ENCODE data around the gene MYL12B.
"Not testable (repeated sequence)": the region's sequence is repeated elsewhere in the genome, so short reads cannot be mapped to it uniquely, and the experiment has no call there.

MYL12B gene

GRCh38 chr18:3263132-3263700, 1.3 kb downstream of the MYL12B start:
- DNase-seq, result no peak

- no peak for DNase-seq
Measured at GRCh38 chr18:3264362-3264761, 2.4 kb downstream of the MYL12B start.

DNA sequence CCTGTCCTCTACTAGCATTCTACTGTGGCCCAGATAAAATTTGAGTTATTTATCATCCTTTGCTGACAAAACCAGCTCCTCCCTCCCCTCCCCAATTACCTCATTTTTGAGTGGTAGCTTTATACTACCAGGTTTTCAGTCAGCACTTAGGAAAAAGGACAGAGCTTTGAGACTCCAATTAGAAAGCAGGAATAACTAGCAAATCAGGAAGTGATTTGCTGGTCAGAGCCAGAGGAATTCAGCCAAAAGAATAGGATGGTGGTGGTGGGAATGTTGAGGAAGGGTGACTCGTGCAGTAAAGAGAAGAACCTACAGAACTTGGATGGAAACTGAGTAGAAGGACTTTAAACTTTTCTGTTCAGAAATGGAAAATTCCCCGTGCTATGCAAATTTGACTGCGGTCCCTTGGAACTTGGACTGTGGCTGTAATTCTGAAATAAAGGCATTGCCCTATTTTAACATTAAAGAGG, 3.7 kb downstream of the MYL12B start:
- DNase-seq, result no peak

- DNase-seq, result no peak
Measured at GRCh38 chr18:3266062-3266608, 4.2 kb downstream of the MYL12B start.

GRCh38 chr18:3268306-3268705, 6.4 kb downstream of the MYL12B start:
- no peak for DNase-seq

DNA sequence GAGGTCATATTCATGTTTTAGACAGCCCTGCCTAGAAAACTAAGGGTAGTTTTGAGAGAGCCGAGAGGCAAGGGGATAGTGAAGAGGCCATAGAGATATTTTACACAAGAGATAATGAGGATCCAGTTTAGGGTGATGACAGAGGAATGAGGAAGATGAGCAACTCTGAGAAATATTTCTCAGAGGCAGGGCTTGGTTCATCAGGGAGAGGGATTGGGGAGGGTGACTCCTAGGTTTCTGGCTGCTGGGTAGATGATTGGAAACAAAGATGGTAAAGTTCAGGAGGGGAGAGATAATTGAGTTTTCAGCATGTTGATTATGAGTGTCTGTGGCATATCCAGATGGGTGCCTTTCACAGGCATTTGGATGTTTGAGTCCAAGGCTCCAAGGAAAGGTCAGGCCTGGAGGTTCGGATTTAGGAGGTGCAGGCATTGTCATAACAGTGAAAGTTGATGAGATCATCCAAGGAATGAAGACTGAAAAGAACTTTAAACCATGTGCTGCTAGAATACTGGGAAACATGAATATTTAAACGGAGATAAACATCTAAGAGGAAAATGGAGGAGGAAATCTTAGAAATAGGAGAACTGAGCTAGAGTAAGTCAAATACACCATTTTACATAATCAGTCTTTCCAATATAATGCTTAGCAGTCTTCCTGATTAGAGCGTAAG, 7.4 kb downstream of the MYL12B start:
- DNase-seq, result no peak

GRCh38 chr18:3269914-3270299, 8.0 kb downstream of the MYL12B start:
- no peak for DNase-seq

- DNase-seq, result no peak
Measured at GRCh38 chr18:3273042-3273441, 11.1 kb downstream of the MYL12B start.

GRCh38 chr18:3277643-3278213, 15.8 kb downstream of the MYL12B start:
- not testable (repeated sequence) for DNase-seq

DNA sequence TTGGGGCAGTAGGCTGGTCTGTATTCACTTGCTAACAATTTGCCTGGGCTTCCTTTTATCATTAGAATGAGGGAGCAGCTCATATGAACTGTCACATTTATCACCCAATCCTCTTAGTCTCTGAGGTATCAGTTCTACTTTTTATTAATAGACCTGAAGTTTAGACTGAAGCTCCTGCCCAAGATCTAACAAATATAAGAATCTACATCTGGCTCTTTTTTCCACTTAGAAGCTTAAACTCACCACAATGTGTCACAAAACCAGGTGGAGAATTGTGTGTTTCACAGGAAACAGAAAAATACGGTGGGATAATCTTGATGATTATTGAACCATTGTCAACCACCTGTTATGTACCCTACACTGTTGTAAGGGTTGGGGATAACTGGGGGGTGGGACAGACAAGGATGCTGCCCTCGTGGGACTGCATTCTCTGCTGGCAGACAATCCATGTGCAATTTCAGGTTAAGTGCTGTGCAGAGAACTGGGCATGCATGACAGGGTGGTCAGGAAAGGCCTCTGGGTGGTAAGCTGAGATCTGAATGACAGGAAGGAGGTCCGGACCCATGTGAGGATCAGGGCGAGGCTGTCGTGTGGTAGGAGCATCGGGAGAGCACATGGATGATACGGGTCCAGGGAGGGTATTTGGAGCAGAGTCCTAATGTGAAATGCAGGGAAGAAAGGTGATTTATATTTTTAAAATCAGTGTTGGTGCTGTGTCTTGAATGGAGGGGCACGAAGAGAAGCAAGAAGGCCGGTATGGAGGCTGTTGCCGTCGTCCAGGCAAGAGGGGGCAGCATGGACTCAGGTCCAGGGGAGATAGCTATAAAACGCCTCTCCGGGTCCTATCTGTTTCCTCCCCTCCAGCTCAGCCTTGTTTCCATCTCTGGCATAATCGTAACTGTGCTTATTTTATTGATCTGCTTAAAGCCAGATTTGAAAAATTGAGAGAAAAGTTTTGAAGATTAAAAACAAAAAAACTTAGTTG, 17.6 kb downstream of the MYL12B start:
- no peak for DNase-seq

GRCh38 chr18:3281456-3282400, 19.8 kb downstream of the MYL12B start:
- peak; percentile 27 for DNase-seq

- DNase-seq, result no peak
Measured at GRCh38 chr18:3283253-3283863, 21.4 kb downstream of the MYL12B start.

DNA sequence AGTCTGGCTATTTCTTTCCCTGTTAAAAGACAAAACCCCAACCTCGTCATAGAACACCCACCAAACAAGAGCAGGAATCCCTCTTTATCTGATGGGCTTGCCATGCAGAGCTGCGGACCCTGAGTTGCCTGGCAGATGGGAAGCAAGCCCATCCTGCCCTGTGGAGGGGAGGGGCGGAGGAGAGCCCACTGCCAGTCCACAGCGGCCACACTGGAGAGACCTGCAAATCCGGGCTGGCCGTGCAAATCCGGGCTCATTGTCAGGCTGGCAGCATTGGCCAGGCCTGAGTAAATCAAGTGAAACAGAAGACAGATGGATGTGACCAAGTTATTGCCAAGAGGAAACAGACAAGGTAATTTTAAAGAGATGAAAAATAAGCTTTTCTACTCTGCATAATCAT, 22.0 kb downstream of the MYL12B start:
- no peak for DNase-seq

DNA sequence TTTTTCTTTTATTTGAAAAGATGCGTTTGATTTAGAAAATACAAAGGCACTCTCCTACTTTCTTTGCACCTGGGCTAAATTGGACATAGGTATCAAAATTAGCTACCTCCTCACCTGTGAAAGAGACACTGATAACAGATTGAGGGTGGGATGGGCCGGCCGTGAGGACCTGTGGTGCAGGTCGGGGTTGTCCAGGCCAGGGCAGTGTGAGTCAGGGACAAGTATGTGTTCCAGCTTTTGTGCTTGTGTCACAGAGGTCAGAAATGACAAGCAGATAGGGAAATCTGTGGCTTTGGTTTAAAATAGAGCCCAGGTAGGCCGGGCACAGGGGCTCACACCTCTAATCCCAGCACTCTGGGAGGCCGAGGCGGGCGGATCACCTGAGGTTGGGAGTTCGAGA, 22.6 kb downstream of the MYL12B start:
- no peak for DNase-seq

DNA sequence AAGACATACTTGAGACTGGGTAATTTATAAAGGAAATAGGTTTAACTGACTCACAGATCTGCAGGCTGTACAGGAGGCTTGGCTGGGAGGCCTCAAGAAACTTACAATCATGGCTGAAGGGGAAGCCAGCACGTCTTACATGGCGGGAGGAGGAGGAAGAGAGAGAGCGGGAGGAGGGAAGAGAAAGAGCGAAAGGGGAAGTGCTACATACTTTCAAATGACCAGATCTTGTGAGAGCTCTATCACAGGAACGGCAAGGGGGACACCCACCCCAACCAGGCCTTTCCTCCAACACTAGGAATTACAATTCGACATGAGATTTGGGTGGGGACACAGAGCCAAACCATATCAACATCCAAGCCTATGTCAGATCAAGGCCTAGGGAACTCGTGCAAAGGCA, 24.2 kb downstream of the MYL12B start:
- DNase-seq, result no peak

- no peak for DNase-seq
Measured at GRCh38 chr18:3293196-3293951, 31.4 kb downstream of the MYL12B start.

DNA sequence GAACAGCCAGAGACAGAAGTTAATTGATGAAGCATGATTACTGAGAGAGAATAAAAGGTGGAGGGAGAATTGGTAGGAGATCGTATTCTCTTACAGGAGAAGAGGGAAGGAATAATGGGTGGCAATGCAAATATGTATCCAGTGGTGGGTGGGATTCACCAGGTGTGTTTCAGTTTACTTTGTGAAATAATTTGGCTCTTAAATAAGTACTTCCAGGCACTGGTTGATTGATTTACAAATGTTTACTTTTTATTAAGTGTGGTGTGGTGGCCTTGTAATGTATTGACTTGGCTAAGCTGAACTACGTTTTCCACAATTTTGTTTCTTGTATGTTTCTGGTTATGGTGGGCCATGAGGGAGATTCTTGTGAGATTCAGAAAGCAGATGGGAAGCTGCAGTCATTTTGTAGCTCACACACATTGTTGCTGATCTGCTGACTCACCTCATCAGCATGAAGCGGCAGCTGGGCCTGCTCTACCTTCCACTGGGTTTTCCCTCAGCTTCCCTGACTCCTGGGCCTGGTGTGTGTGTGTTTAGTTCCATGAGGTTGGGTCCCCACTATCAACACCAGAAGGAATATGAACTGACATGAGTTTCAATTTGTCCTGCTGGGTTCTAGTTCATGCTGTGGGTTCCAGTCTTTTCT, 32.6 kb downstream of the MYL12B start:
- no peak for DNase-seq

GRCh38 chr18:3297025-3297984, 35.4 kb downstream of the MYL12B start:
- DNase-seq, result no peak

- DNase-seq, result no peak
Measured at GRCh38 chr18:3304832-3305231, 42.9 kb downstream of the MYL12B start.
